IMR-90 (cell line): ENCODE data around the gene FLT3. TPM values are rescaled to one million over a fixed set of nuclear protein-coding genes. Genes with fewer than 3 reads are reported as not detected.

Experiments
- ATAC-seq: fragments of 200-7000 bp; cut with Tn5 transposase; 2 replicates; pipeline ENCODE4 v1.9.1; 2020; ENCODE audit warnings: low read depth, mild to moderate bottlenecking, moderate library complexity
- BruUV-seq: library from RNA; stranded (reverse); fragments of 400-500 nt; replicated peaks from 2 replicates; lab custom pipeline; 2021; lab: Mats Ljungman, UMichigan
- CTCF ChIA-PET: fragments of 300-600 bp; formaldehyde crosslinking; extraction: SDS; loops from one replicate; lab custom pipeline; 2021; ENCODE audit warnings: antibody characterized with exemption; lab: Yijun Ruan, JAX
- POLR2A ChIA-PET: fragments of 300-600 bp; sonication (Branson Sonifier 250); formaldehyde crosslinking; loops from one replicate; lab custom pipeline; 2022; ENCODE audit warnings: antibody characterized with exemption; ENCODE audit not compliant: unreplicated experiment; lab: Charles Lee
- DNase-seq: peaks from one replicate; pipeline ENCODE4 v3.0.0; 2013
- H2AFZ ChIP-seq: replicated peaks from 2 replicates; pipeline ENCODE3; 2013; ENCODE audit warnings: low read length, mild to moderate bottlenecking; ENCODE audit not compliant: poor library complexity
- H2AK5ac ChIP-seq: 2 replicates; pipeline ENCODE4 v1.6.1; 2013; ENCODE audit warnings: low read depth, low read length, inconsistent platforms
- H2AK9ac ChIP-seq: replicated peaks from 2 replicates; pipeline ENCODE3; 2013; ENCODE audit warnings: mild to moderate bottlenecking, low read depth, low read length, moderate library complexity; ENCODE audit not compliant: poor library complexity
- H2BK120ac ChIP-seq: 2 replicates; pipeline ENCODE4 v1.6.1; 2013; ENCODE audit warnings: low read depth, low read length, inconsistent platforms
- H2BK15ac ChIP-seq: 3 replicates; pipeline ENCODE4 v1.6.1; 2013; ENCODE audit warnings: low read depth, low read length, inconsistent platforms
- H2BK20ac ChIP-seq: 2 replicates; pipeline ENCODE4 v1.6.1; 2013; ENCODE audit warnings: low read depth, mild to moderate bottlenecking, inconsistent platforms, low read length, moderate library complexity
- H2BK5ac ChIP-seq: 2 replicates; pipeline ENCODE4 v1.6.1; 2013; ENCODE audit warnings: mild to moderate bottlenecking, low read depth, low read length, inconsistent platforms; ENCODE audit not compliant: poor library complexity, severe bottlenecking
- H3K14ac ChIP-seq: replicated peaks from 2 replicates; pipeline ENCODE4 v1.6.1; 2013; ENCODE audit warnings: low read depth, low read length, inconsistent platforms
- H3K18ac ChIP-seq: 2 replicates; pipeline ENCODE4 v1.6.1; 2013; ENCODE audit warnings: low read depth, low read length, control low read depth
- H3K23ac ChIP-seq: 2 replicates; pipeline ENCODE4 v1.6.1; 2013; ENCODE audit warnings: low read depth, low read length, inconsistent platforms
- H3K27ac ChIP-seq: 2 replicates; pipeline ENCODE4 v1.5.1; 2013; ENCODE audit warnings: mild to moderate bottlenecking, control low read depth, low read length; ENCODE audit not compliant: insufficient read depth
- H3K27me3 ChIP-seq: 2 replicates; pipeline ENCODE4 v1.6.1; 2013; ENCODE audit warnings: low read length; ENCODE audit not compliant: control insufficient read depth, insufficient read depth
- H3K36me3 ChIP-seq: 2 replicates; pipeline ENCODE4 v1.6.1; 2013; ENCODE audit warnings: low read length, mixed read lengths; ENCODE audit not compliant: control insufficient read depth, insufficient read depth
- H3K4ac ChIP-seq: 2 replicates; pipeline ENCODE4 v1.6.1; 2013; ENCODE audit warnings: low read depth, low read length, inconsistent platforms
- H3K4me1 ChIP-seq: 2 replicates; pipeline ENCODE4 v1.6.1; 2013; ENCODE audit warnings: low read length, mixed read lengths; ENCODE audit not compliant: control insufficient read depth, insufficient read depth
- H3K4me2 ChIP-seq: 2 replicates; pipeline ENCODE4 v1.6.1; 2013; ENCODE audit warnings: low read depth, mild to moderate bottlenecking, control low read depth, low read length, moderate library complexity
- H3K4me3 ChIP-seq: 2 replicates; pipeline ENCODE4 v1.5.1; 2013; ENCODE audit warnings: low read depth, mild to moderate bottlenecking, control low read depth, low read length, moderate library complexity; ENCODE audit not compliant: insufficient read depth
- H3K56ac ChIP-seq: 2 replicates; pipeline ENCODE4 v1.6.1; 2013; ENCODE audit warnings: low read length, inconsistent platforms; ENCODE audit not compliant: insufficient read depth; ENCODE audit errors: extremely low read depth
- H3K79me1 ChIP-seq, 2 experiments: 2 replicates each; pipeline ENCODE4 v1.6.1; 2013; ENCODE audit warnings: low read length in 2 of 2, inconsistent platforms in 1 of 2, low read depth in 1 of 2
- H3K9ac ChIP-seq: 2 replicates; pipeline ENCODE4 v1.6.1; 2013; ENCODE audit warnings: low read depth, low read length, control low read depth
- H3K9me1 ChIP-seq: 2 replicates; pipeline ENCODE4 v1.6.1; 2013; ENCODE audit warnings: low read length, inconsistent platforms; ENCODE audit not compliant: insufficient read depth
- H3K9me3 ChIP-seq: 2 replicates; pipeline ENCODE4 v1.6.1; 2013; ENCODE audit warnings: low read length; ENCODE audit not compliant: control insufficient read depth, insufficient read depth
- H4K20me1 ChIP-seq: 2 replicates; pipeline ENCODE4 v1.6.1; 2013; ENCODE audit warnings: low read length, inconsistent platforms; ENCODE audit not compliant: insufficient read depth
- H4K5ac ChIP-seq: 2 replicates; pipeline ENCODE4 v1.6.1; 2013; ENCODE audit warnings: mild to moderate bottlenecking, low read depth, low read length, control low read depth
- H4K8ac ChIP-seq, 2 experiments: 2 replicates each; pipeline ENCODE4 v1.6.1; 2013; ENCODE audit warnings: low read depth in 2 of 2, low read length in 2 of 2, control low read depth in 1 of 2, inconsistent platforms in 1 of 2
- H4K91ac ChIP-seq: 2 replicates; pipeline ENCODE4 v1.6.1; 2013; ENCODE audit warnings: low read depth, low read length, inconsistent platforms; ENCODE audit not compliant: insufficient read depth
- BHLHE40 ChIP-seq: fragments of 150-350 bp; IDR thresholded peaks from 2 replicates; pipeline ENCODE4 v1.6.1; 2016; ENCODE audit warnings: mild to moderate bottlenecking, low read depth, low read length
- CTCF ChIP-seq: conservative IDR thresholded peaks from 2 replicates; pipeline ENCODE4 v1.5.1; 2012; ENCODE audit warnings: mild to moderate bottlenecking, low read depth, low read length, improper control_type of control experiment
- FOS ChIP-seq: fragments of 150-350 bp; IDR thresholded peaks from 2 replicates; pipeline ENCODE4 v1.6.1; 2016; ENCODE audit warnings: low read depth, low read length
- MAZ ChIP-seq: IDR thresholded peaks from 2 replicates; pipeline ENCODE4 v1.6.1; 2012; ENCODE audit warnings: low read depth, mild to moderate bottlenecking, low read length, improper control_type of control experiment, moderate library complexity, borderline replicate concordance
- POLR2A ChIP-seq: IDR thresholded peaks from 2 replicates; pipeline ENCODE4 v1.6.1; 2012; ENCODE audit warnings: mild to moderate bottlenecking, low read depth, low read length
- RCOR1 ChIP-seq: IDR thresholded peaks from 2 replicates; pipeline ENCODE4 v1.6.1; 2012; ENCODE audit warnings: mild to moderate bottlenecking, low read length, improper control_type of control experiment; ENCODE audit not compliant: insufficient replicate concordance
- RFX5 ChIP-seq: IDR thresholded peaks from 2 replicates; pipeline ENCODE4 v1.8.0; 2012; ENCODE audit warnings: low read depth, mild to moderate bottlenecking, low read length, moderate library complexity
- SMC3 ChIP-seq: fragments of 150-350 bp; IDR thresholded peaks from 2 replicates; pipeline ENCODE4 v1.6.1; 2016; ENCODE audit warnings: low read depth, mild to moderate bottlenecking, antibody characterized with exemption, low read length, moderate library complexity
- WGBS, 2 experiments: methylation state at CpG; one replicate each; pipeline versions ENCODE4 v1.1.5 to v1.1.7; 2013; ENCODE audit warnings: missing lambda C conversion rate in 2 of 2; ENCODE audit not compliant: insufficient read length in 1 of 2; ENCODE audit errors: extremely low coverage in 2 of 2; 5-methylcytosine and 5-hydroxymethylcytosine counted together
- dilution Hi-C: fragments of 300-500 bp; cut with HindIII; formaldehyde crosslinking; loops from one replicate; pipeline ENCODE4 v1.14.3; 2018; ENCODE audit warnings: low sequenced_read_pairs; ENCODE audit not compliant: unreplicated experiment
- in situ Hi-C: fragments of 300-500 bp; cut with MboI; formaldehyde crosslinking; loops from 3 replicates; pipeline ENCODE4 v1.14.3; 2019; ENCODE audit warnings: low sequenced_read_pairs, inconsistent platforms, mixed read lengths
- intact Hi-C: fragments of 100-400 bp; cut with micrococcal nuclease; formaldehyde crosslinking; loops from 2 replicates; pipeline ENCODE4 v1.10.0; 2022
- polyA plus RNA-seq, 3 experiments: library from polyadenylated mRNA; depleted of rRNA; stranded (reverse); fragments of >200 nt; gene quantifications; 2 replicates each; pipeline ENCODE4 v1.2.3, GENCODE V29; 2012; ENCODE audit warnings: low replicate concordance in 1 of 3
- total RNA-seq: library from RNA; depleted of rRNA; stranded (reverse); fragments of >200 nt; gene quantifications from 2 replicates; pipeline ENCODE4 v1.2.3, GENCODE V29; 2012
- TF ChIP-seq, protein P1 (sequence below): fragments of 150-350 bp; IDR thresholded peaks from 2 replicates; pipeline ENCODE4 v1.6.1; 2017; ENCODE audit warnings: mild to moderate bottlenecking, antibody characterized with exemption, low read length, low read depth
- TF ChIP-seq, protein P2 (sequence below): fragments of 150-350 bp; IDR thresholded peaks from 2 replicates; pipeline ENCODE4 v1.6.1; 2016; ENCODE audit warnings: low read depth, mild to moderate bottlenecking, low read length, moderate library complexity, borderline replicate concordance

The FLT3 gene
- total and polyA plus RNA-seq, 2 of the 4 experiments (the other 2 are of a cell fraction) = not detected

GRCh38 chr13:27973291-27973690 lies 127.1 kb downstream of the FLT3 start:
- H2AFZ ChIP-seq = no peak overlapping the region
- BruUV-seq = no TSS peak
- 23% methylated on average over 3 of the region's 5 CpGs; no CpG with 5 or more reads in 1 of the 2 experiments for WGBS, 2 experiments
- no peak overlapping the region for H3K4ac ChIP-seq
- H3K9me1 ChIP-seq = no peaks in the 10 kb centered on the region; the same call in 1 of the 2 replicates
- H2AK9ac ChIP-seq = no peak overlapping the region
- no peak overlapping the region for H3K4me2 ChIP-seq
- DNase-seq = no peak
- no peaks in the 10 kb centered on the region for H3K79me1 ChIP-seq
- H2BK5ac ChIP-seq = no peak overlapping the region
- no peak overlapping the region for H4K5ac ChIP-seq
- in situ Hi-C loops = no loop called here
- no peak overlapping the region for H3K9ac ChIP-seq
- H2BK15ac ChIP-seq = no peak overlapping the region
- no peak overlapping the region for H3K56ac ChIP-seq
- ChIA-PET CTCF (interaction anchor here (0.7 kb wide), 1 partner anchor 1026 kb away, joined by 4 read pairs; no protein-coding TSS in a partner anchor), POLR2A (no interaction called here)
- no peak overlapping the region for H3K14ac ChIP-seq
- H3K36me3 ChIP-seq = no peaks in the 10 kb centered on the region
- no peak overlapping the region for H3K18ac ChIP-seq
- TF ChIP-seq FOS = no peak
- no peak for TF ChIP-seq POLR2A
- no peak for TF ChIP-seq SMC3
- no peak for TF ChIP-seq MAZ
- TF ChIP-seq, protein P1, sequence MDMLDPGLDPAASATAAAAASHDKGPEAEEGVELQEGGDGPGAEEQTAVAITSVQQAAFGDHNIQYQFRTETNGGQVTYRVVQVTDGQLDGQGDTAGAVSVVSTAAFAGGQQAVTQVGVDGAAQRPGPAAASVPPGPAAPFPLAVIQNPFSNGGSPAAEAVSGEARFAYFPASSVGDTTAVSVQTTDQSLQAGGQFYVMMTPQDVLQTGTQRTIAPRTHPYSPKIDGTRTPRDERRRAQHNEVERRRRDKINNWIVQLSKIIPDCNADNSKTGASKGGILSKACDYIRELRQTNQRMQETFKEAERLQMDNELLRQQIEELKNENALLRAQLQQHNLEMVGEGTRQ = no peak
- no peak for TF ChIP-seq CTCF
- TF ChIP-seq RFX5 = no peak
- TF ChIP-seq, protein P2, sequence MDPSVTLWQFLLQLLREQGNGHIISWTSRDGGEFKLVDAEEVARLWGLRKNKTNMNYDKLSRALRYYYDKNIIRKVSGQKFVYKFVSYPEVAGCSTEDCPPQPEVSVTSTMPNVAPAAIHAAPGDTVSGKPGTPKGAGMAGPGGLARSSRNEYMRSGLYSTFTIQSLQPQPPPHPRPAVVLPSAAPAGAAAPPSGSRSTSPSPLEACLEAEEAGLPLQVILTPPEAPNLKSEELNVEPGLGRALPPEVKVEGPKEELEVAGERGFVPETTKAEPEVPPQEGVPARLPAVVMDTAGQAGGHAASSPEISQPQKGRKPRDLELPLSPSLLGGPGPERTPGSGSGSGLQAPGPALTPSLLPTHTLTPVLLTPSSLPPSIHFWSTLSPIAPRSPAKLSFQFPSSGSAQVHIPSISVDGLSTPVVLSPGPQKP = no peak
- no peak for TF ChIP-seq RCOR1
- TF ChIP-seq BHLHE40 = no peak
- H3K9me3 ChIP-seq = peaks cover 3% of the 10 kb centered on the region; the same call in 1 of the 2 replicates
- H3K4me1 ChIP-seq = no peaks in the 10 kb centered on the region
- intact Hi-C loops = no loop called here
- no peaks in the 10 kb centered on the region; the same call in 1 of the 2 replicates for H4K20me1 ChIP-seq
- no peak overlapping the region for H3K27ac ChIP-seq
- H3K27me3 ChIP-seq = peaks cover 96% of the 10 kb centered on the region
- H4K91ac ChIP-seq = no peak overlapping the region
- H3K23ac ChIP-seq = no peak overlapping the region
- no peak overlapping the region for H2BK20ac ChIP-seq
- H4K8ac ChIP-seq = no peak overlapping the region
- ATAC-seq = no peak
- H2AK5ac ChIP-seq = no peak overlapping the region
- no peak overlapping the region for H3K4me3 ChIP-seq
- no peak overlapping the region for H2BK120ac ChIP-seq
- dilution Hi-C loops = no loop called here
